PC-9 (cell line): ENCODE data around the gene TPRG1L.

Source experiments
- EZH2 ChIP-seq: fragments of 200-600 bp; sonication (generic); IDR thresholded peaks from 2 replicates; pipeline ENCODE4 v1.8.0; 2017; ENCODE audit warnings: antibody characterized with exemption, low read depth
- TF ChIP-seq, protein P1 (sequence below): fragments of 200-600 bp; sonication (generic); conservative IDR thresholded peaks from 2 replicates; pipeline ENCODE4 v1.6.1; 2017; ENCODE audit warnings: mixed run types, antibody characterized with exemption, mild to moderate bottlenecking, moderate library complexity

DNA sequence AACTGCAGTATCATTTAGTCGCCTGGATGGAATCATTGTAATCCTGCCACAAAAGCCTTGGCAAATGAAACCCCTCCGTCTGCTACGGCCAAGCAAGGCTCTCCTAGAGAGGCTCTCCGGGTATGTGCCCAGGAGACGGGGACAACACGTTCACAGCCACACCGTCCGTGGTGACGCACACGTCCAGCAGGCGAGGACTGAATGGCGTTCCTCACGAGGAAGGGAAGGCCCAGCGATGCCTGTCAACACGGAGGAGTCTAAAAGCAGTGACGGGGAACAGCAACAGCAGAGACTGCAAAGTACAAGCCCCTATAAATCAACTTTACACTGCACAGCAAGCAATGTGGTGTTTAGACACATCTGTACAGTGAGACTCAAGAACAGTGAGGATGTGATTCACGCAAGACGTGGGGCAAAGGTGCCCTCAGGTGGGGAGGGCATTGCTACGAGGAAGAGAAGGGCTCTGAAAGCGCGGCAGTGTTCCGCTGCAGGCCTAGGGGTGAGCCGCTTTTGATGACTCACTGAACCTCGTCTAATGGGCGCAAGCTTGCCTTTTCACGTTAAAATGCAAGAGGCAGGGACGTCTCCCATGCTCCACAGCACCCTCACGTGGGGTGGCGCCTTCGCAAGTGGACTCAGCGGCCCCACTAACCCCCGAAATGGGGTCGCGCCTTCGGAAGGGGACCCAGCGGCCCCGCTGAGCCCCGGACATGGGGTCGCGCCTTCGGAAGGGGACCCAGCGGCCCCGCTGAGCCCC, 18.3 kb downstream of the TPRG1L start:
- TF ChIP-seq, protein P1, sequence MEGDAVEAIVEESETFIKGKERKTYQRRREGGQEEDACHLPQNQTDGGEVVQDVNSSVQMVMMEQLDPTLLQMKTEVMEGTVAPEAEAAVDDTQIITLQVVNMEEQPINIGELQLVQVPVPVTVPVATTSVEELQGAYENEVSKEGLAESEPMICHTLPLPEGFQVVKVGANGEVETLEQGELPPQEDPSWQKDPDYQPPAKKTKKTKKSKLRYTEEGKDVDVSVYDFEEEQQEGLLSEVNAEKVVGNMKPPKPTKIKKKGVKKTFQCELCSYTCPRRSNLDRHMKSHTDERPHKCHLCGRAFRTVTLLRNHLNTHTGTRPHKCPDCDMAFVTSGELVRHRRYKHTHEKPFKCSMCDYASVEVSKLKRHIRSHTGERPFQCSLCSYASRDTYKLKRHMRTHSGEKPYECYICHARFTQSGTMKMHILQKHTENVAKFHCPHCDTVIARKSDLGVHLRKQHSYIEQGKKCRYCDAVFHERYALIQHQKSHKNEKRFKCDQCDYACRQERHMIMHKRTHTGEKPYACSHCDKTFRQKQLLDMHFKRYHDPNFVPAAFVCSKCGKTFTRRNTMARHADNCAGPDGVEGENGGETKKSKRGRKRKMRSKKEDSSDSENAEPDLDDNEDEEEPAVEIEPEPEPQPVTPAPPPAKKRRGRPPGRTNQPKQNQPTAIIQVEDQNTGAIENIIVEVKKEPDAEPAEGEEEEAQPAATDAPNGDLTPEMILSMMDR = no peak
- no peak for TF ChIP-seq EZH2
